GM12878 (cell line): ENCODE data around the gene NNMT. TPM values are rescaled to one million over a fixed set of nuclear protein-coding genes. Genes with fewer than 3 reads are reported as not detected.

Source experiments
- ATAC-seq: fragments of 200-7000 bp; cut with Tn5 transposase; 3 replicates; pipeline ENCODE4 v1.9.1; 2020; ENCODE audit warnings: mild to moderate bottlenecking, moderate library complexity
- BruUV-seq: library from RNA; stranded (reverse); fragments of 400-500 nt; replicated peaks from 2 replicates; lab custom pipeline; 2021; lab: Mats Ljungman, UMichigan
- CTCF ChIA-PET: fragments of 300-600 bp; sonication (Branson Sonifier 250); formaldehyde crosslinking; extraction: SDS; loops from one replicate; lab custom pipeline; 2021; ENCODE audit warnings: inconsistent platforms; lab: Yijun Ruan, JAX
- POLR2A ChIA-PET: fragments of 350-600 bp; formaldehyde crosslinking; extraction: SDS; loops from one replicate; lab custom pipeline; 2021; ENCODE audit warnings: inconsistent platforms; lab: Charles Lee
- RAD21 ChIA-PET: fragments of 300-600 bp; sonication (Branson Sonifier 250); formaldehyde crosslinking; loops from one replicate; lab custom pipeline; 2023; ENCODE audit warnings: antibody characterized with exemption; ENCODE audit not compliant: unreplicated experiment; lab: Charles Lee
- SMC1A ChIA-PET: fragments of 300-600 bp; sonication (Branson Sonifier 250); formaldehyde crosslinking; loops from one replicate; lab custom pipeline; 2023; ENCODE audit not compliant: unreplicated experiment, uncharacterized antibody; lab: Charles Lee
- DNase-seq: peaks from one replicate; pipeline ENCODE4 v3.0.0-alpha.2; 2011; ENCODE audit warnings: low read depth, low spot score
- FAIRE-seq: peaks from 3 replicates; lab custom pipeline; 2011; peaks lifted over from hg19 to GRCh38; lab: Jason Lieb, UNC
- H2AFZ ChIP-seq: 2 replicates; pipeline ENCODE4 v1.6.0; 2011; ENCODE audit warnings: low read depth, low read length, control low read depth; ENCODE audit not compliant: control insufficient read depth
- H3K27ac ChIP-seq: 2 replicates; pipeline ENCODE4 v1.5.1; 2011; ENCODE audit warnings: control low read depth; ENCODE audit not compliant: control insufficient read depth, insufficient read depth
- H3K27me3 ChIP-seq, 2 experiments: replicated peaks in 1 of 2; 2 replicates each; pipeline versions ENCODE4 v1.6.0 to v1.6.1; 2011; ENCODE audit warnings: low read length in 1 of 2; ENCODE audit not compliant: control insufficient read depth in 2 of 2, insufficient read depth in 2 of 2
- H3K36me3 ChIP-seq, 2 experiments: 2 replicates each; pipeline ENCODE4 v1.5.1; 2011; ENCODE audit warnings: low read length in 1 of 2; ENCODE audit not compliant: control insufficient read depth in 2 of 2, insufficient read depth in 2 of 2
- H3K4me1 ChIP-seq: 2 replicates; pipeline ENCODE4 v1.6.1; 2011; ENCODE audit warnings: mild to moderate bottlenecking, low read length, moderate library complexity, mixed read lengths; ENCODE audit not compliant: control insufficient read depth, insufficient read depth
- H3K4me2 ChIP-seq: 2 replicates; pipeline ENCODE4 v1.6.0; 2011; ENCODE audit warnings: control low read depth; ENCODE audit not compliant: control insufficient read depth, insufficient read depth
- H3K4me3 ChIP-seq: fragments of 200-600 bp; sonication (generic); 2 replicates; pipeline ENCODE4 v1.5.1; 2016
- H3K79me2 ChIP-seq: 2 replicates; pipeline ENCODE4 v1.6.0; 2011; ENCODE audit warnings: low read length; ENCODE audit not compliant: control insufficient read depth, insufficient read depth
- H3K9ac ChIP-seq: 2 replicates; pipeline ENCODE4 v1.8.0; 2011; ENCODE audit warnings: low read length, control low read depth, mixed read lengths; ENCODE audit not compliant: control insufficient read depth, insufficient read depth
- H3K9me3 ChIP-seq: replicated peaks from 3 replicates; pipeline ENCODE4 v1.5.1; 2011; ENCODE audit warnings: mild to moderate bottlenecking, low read length; ENCODE audit not compliant: control insufficient read depth, insufficient read depth
- H4K20me1 ChIP-seq: 2 replicates; pipeline ENCODE4 v1.6.0; 2011; ENCODE audit not compliant: control insufficient read depth, insufficient read depth
- BACH1 ChIP-seq: fragments of 450-650 bp; IDR thresholded peaks from 2 replicates; pipeline ENCODE4 v1.6.1; 2017; ENCODE audit warnings: mild to moderate bottlenecking, borderline replicate concordance
- BMI1 ChIP-seq: fragments of 450-650 bp; IDR thresholded peaks from 2 replicates; pipeline ENCODE4 v1.6.1; 2016; ENCODE audit warnings: mild to moderate bottlenecking, moderate library complexity, borderline replicate concordance
- CHD4 ChIP-seq: fragments of 200-600 bp; sonication (generic); IDR thresholded peaks from 2 replicates; pipeline ENCODE4 v1.6.1; 2016; ENCODE audit warnings: mild to moderate bottlenecking
- DPF2 ChIP-seq: fragments of 450-650 bp; IDR thresholded peaks from 2 replicates; pipeline ENCODE4 v1.6.1; 2017; ENCODE audit warnings: mild to moderate bottlenecking
- ESRRA ChIP-seq: IDR thresholded peaks from 2 replicates; pipeline ENCODE4 v1.6.1; 2012; ENCODE audit warnings: mild to moderate bottlenecking, low read length, improper control_type of control experiment
- FOXM1 ChIP-seq: IDR thresholded peaks from 2 replicates; pipeline ENCODE4 v1.6.1; 2012; ENCODE audit warnings: low read depth, mild to moderate bottlenecking, inconsistent platforms, low read length, moderate library complexity
- SMAD1 ChIP-seq: fragments of 450-650 bp; IDR thresholded peaks from 2 replicates; pipeline ENCODE4 v1.6.1; 2018; ENCODE audit warnings: mild to moderate bottlenecking, low read depth; ENCODE audit not compliant: partially characterized antibody
- SMARCA5 ChIP-seq: fragments of 450-650 bp; IDR thresholded peaks from 2 replicates; pipeline ENCODE4 v1.6.1; 2017; ENCODE audit warnings: mild to moderate bottlenecking
- SMC3 ChIP-seq: IDR thresholded peaks from 2 replicates; pipeline ENCODE4 v1.6.1; 2011; ENCODE audit warnings: low read length, improper control_type of control experiment, borderline replicate concordance
- ZBED1 ChIP-seq: IDR thresholded peaks from 2 replicates; pipeline ENCODE4 v1.6.1; 2016; ENCODE audit warnings: borderline replicate concordance
- ZNF217 ChIP-seq: fragments of 450-650 bp; IDR thresholded peaks from 2 replicates; pipeline ENCODE4 v1.6.1; 2017; ENCODE audit warnings: antibody characterized with exemption, mild to moderate bottlenecking
- ZNF622 ChIP-seq: fragments of 450-650 bp; IDR thresholded peaks from 2 replicates; pipeline ENCODE4 v1.6.1; 2017; ENCODE audit warnings: mild to moderate bottlenecking, inconsistent platforms
- whole genome bisulfite sequencing: methylation state at CpG from one replicate; pipeline ENCODE4 v1.1.6; 2016; ENCODE audit warnings: low lambda C conversion rate; ENCODE audit not compliant: insufficient replicate concordance, insufficient coverage; ENCODE audit errors: missing lambda C conversion rate; 5-methylcytosine and 5-hydroxymethylcytosine counted together
- in situ Hi-C: fragments of 300-500 bp; cut with MboI; formaldehyde crosslinking; loops from 9 replicates; pipeline ENCODE4 v1.14.3; 2018; ENCODE audit warnings: mixed read lengths
- intact Hi-C: fragments of 100-400 bp; cut with micrococcal nuclease; formaldehyde crosslinking; loops from one replicate; pipeline ENCODE4 v1.14.2; 2022; ENCODE audit not compliant: unreplicated experiment
- polyA plus RNA-seq, 11 experiments: library from polyadenylated mRNA; depleted of rRNA in 4 of 11; unstranded in 6 of 11; stranded (reverse) in 5 of 11; fragments of >200 nt; fragmentation: Nextera tagmentation in 4 of 11; fragmentation: Illumina TruSeq in 1 of 11; extraction: Ambion mirVana in 4 of 11; extraction: Trizol in 1 of 11; gene quantifications; 1 replicate in 1 of 11; 2 replicates in 10 of 11; pipeline versions ENCODE4 v1.2.1 to v1.2.3, GENCODE V29; 2011 to 2016; ENCODE audit warnings: inconsistent platforms in 2 of 11, missing spikeins in 2 of 11, low read depth in 1 of 11
- total RNA-seq, 4 experiments: library from RNA; depleted of rRNA in 3 of 4; stranded (reverse); fragments of >200 nt in 3 of 4; fragmentation: Illumina TruSeq in 1 of 4; extraction: Trizol in 1 of 4; gene quantifications; 2 replicates each; pipeline versions ENCODE4 v1.2.1 to v1.2.3, GENCODE V29; 2013 to 2021
- TF ChIP-seq, protein P1 (sequence below): fragments of 450-650 bp; IDR thresholded peaks from 2 replicates; pipeline ENCODE4 v1.6.1; 2017; ENCODE audit warnings: mild to moderate bottlenecking, low read depth, inconsistent platforms; ENCODE audit not compliant: poor library complexity, severe bottlenecking

The NNMT gene
- total and polyA plus RNA-seq, 10 of the 15 experiments (the other 5 are each of a cell fraction or from before 2014, with no cell fraction given), result 0.46 TPM; not detected in 9

DNA sequence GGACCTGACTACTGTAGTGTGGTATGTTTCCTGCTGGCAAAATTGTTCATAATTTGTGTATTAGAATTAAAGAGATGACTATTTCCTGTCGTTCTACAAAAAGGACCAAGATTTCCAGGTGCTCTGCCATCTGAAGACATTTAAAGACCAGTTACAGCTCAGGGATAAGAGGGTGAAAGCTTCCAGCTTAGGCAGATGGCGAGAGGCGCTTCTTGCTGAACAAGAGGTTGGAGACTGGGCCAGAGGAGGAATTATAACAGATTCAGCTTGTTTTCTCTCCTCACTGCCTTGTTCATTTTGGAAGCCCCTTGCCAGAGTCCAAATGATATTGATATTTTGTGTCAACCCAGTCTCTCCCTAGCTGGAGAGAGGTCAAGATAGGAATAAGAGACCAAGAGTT, 23.1 kb upstream of the NNMT start:
- FAIRE-seq, result no peak
- no peak for DNase-seq
- Histone ChIP-seq H3K27ac (no peak overlapping the region), H3K79me2 (no peaks in the 10 kb centered on the region), H3K4me1 (no peaks in the 10 kb centered on the region), H3K9me3 (no peaks in the 10 kb centered on the region), H4K20me1 (no peaks in the 10 kb centered on the region), H3K36me3 (no peaks in the 10 kb centered on the region), H3K4me3 (no peak overlapping the region), H3K9ac (no peak overlapping the region), H2AFZ (no peak overlapping the region), H3K4me2 (no peak overlapping the region), H3K27me3 (peaks cover 2% of the 10 kb centered on the region in 2 experiments; a peak in 3 of 4 replicates)
- ChIA-PET POLR2A (no interaction called here), SMC1A (no interaction called here), RAD21 (interaction anchor here (0.6 kb wide), 1 partner anchor 581 kb away, joined by 3 read pairs; no protein-coding TSS in a partner anchor), CTCF (interaction anchor here (0.9 kb wide), 1 partner anchor 11 kb away, joined by 5 read pairs; no protein-coding TSS in a partner anchor)
- TF ChIP-seq ESRRA (no peak), FOXM1 (no peak), ZBED1 (no peak)
- in situ Hi-C loops (no loop called here), intact Hi-C loops (no loop called here)
- no TSS peak for BruUV-seq
- ATAC-seq, result no peak
- 0% methylated on average over 3 of the region's 3 CpGs for WGBS

DNA sequence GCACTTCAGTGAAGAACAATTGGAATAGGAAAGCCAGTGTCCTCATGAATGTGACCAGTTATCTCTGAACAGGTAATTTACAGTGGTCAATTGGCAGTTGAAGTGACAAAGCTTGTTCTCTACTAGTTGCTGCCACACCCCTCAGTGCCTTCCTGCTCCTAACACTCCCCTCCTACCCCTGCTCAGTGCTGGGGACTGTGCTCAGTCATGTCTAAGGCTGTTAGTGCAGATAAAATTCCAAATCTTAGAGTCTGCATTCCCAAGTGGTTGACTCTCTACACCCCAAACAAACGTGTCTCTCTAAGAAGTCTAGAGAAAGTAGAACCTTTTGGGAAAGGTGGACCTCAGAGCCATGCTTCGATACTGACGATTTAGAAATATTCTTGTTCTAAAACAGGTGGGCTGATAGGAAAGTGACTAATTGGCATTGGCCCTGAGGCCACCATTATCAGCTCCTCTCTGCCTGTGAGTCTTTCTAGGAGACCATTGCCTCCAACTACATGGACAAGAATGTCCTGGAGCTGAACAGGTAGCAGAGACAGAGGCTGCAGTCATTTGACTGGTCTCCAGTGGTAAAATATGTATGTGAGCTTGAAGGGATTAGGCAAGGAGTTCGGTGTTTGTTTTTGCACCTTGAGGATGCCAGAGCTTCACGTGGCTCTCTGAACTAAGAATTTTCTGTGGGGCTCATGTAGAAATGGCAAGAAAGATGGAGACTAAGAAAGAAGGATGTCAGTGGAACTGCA, 22.1 kb upstream of the NNMT start:
- ChIA-PET SMC1A (no interaction called here), CTCF (interaction anchor here (1.4 kb wide), 1 partner anchor 378 kb away, joined by 3 read pairs; no protein-coding TSS in a partner anchor), RAD21 (no interaction called here), POLR2A (no interaction called here)
- ATAC-seq (no peak), FAIRE-seq (no peak), DNase-seq (no peak)
- Histone ChIP-seq H3K27ac (no peak overlapping the region), H3K9ac (no peak overlapping the region), H3K4me2 (no peak overlapping the region), H3K9me3 (no peaks in the 10 kb centered on the region), H3K36me3 (no peaks in the 10 kb centered on the region), H3K4me1 (no peaks in the 10 kb centered on the region), H4K20me1 (no peaks in the 10 kb centered on the region), H2AFZ (no peak overlapping the region), H3K27me3 (peaks cover 2% of the 10 kb centered on the region in 2 experiments; a peak in 3 of 4 replicates), H3K79me2 (no peaks in the 10 kb centered on the region), H3K4me3 (no peak overlapping the region)
- intact Hi-C loops, result no loop called here
- in situ Hi-C loops, result no loop called here
- TF ChIP-seq, protein P1, sequence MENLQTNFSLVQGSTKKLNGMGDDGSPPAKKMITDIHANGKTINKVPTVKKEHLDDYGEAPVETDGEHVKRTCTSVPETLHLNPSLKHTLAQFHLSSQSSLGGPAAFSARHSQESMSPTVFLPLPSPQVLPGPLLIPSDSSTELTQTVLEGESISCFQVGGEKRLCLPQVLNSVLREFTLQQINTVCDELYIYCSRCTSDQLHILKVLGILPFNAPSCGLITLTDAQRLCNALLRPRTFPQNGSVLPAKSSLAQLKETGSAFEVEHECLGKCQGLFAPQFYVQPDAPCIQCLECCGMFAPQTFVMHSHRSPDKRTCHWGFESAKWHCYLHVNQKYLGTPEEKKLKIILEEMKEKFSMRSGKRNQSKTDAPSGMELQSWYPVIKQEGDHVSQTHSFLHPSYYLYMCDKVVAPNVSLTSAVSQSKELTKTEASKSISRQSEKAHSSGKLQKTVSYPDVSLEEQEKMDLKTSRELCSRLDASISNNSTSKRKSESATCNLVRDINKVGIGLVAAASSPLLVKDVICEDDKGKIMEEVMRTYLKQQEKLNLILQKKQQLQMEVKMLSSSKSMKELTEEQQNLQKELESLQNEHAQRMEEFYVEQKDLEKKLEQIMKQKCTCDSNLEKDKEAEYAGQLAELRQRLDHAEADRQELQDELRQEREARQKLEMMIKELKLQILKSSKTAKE, result no peak
- TF ChIP-seq BMI1 (no peak), CHD4 (no peak), SMC3 (no peak), ZNF622 (no peak), ZNF217 (no peak), SMARCA5 (no peak), SMAD1 (no peak), BACH1 (no peak), DPF2 (no peak)
- BruUV-seq, result no TSS peak
- WGBS, result 27% methylated on average over 5 of the region's 5 CpGs
